K562 (cell line): ENCODE data around the gene CPPED1. TPM values are rescaled to one million over a fixed set of nuclear protein-coding genes. Genes with fewer than 3 reads are reported as not detected.

Source experiments
- CBX8 ChIP-seq: fragments of 200-600 bp; sonication (generic); IDR thresholded peaks from 2 replicates; pipeline ENCODE4 v1.6.1; 2012; ENCODE audit warnings: borderline replicate concordance, mixed run types, low read depth, mild to moderate bottlenecking, moderate library complexity, mixed read lengths, low read length, control low read depth, inconsistent platforms; ENCODE audit not compliant: poor library complexity, severe bottlenecking; ENCODE audit errors: extremely low read depth
- CLOCK ChIP-seq: fragments of 250-450 bp; sonication (Bioruptor Pico); IDR thresholded peaks from 2 replicates; pipeline ENCODE4 v1.4.0; 2020; ENCODE audit warnings: mild to moderate bottlenecking, moderate library complexity, borderline replicate concordance
- CREB1 ChIP-seq, 2 experiments: sonication (generic) in 1 of 2; formaldehyde crosslinking in 1 of 2; IDR thresholded peaks; 2 replicates each; pipeline versions ENCODE4 v1.6.1 to v1.8.0; 2012 to 2022; ENCODE audit warnings: inconsistent platforms in 1 of 2, mild to moderate bottlenecking in 1 of 2, missing genetic modification reagents in 1 of 2, moderate library complexity in 1 of 2
- CREB3 ChIP-seq: fragments of 450-650 bp; conservative IDR thresholded peaks from 2 replicates; pipeline ENCODE4 v1.6.1; 2016; ENCODE audit warnings: missing genetic modification characterization, low read depth, mild to moderate bottlenecking, missing compliant biosample characterization, moderate library complexity
- ELF4 ChIP-seq: fragments of 450-650 bp; formaldehyde crosslinking; IDR thresholded peaks from 2 replicates; pipeline ENCODE4 v1.4.0; 2022; ENCODE audit warnings: missing genetic modification characterization
- FOXP4 ChIP-seq: sonication (generic); formaldehyde crosslinking; IDR thresholded peaks from 2 replicates; pipeline ENCODE4 v1.8.0; 2022; ENCODE audit warnings: mild to moderate bottlenecking, missing genetic modification reagents, borderline replicate concordance
- NFE2L1 ChIP-seq: fragments of 450-650 bp; IDR thresholded peaks from 2 replicates; pipeline ENCODE4 v1.6.1; 2016; ENCODE audit warnings: missing genetic modification characterization, low read depth, mild to moderate bottlenecking, missing compliant biosample characterization, moderate library complexity, borderline replicate concordance
- PHF20 ChIP-seq: fragments of 450-650 bp; IDR thresholded peaks from 2 replicates; pipeline ENCODE4 v1.6.1; 2018; ENCODE audit not compliant: partially characterized antibody
- RFX1 ChIP-seq: fragments of 450-650 bp; IDR thresholded peaks from 2 replicates; pipeline ENCODE4 v1.6.1; 2016; ENCODE audit warnings: mild to moderate bottlenecking, moderate library complexity
- SMARCC2 ChIP-seq: fragments of 450-650 bp; IDR thresholded peaks from 2 replicates; pipeline ENCODE4 v1.6.1; 2017; ENCODE audit warnings: antibody characterized with exemption, moderate library complexity, mild to moderate bottlenecking, low read depth
- TCF3 ChIP-seq: sonication (generic); formaldehyde crosslinking; IDR thresholded peaks from 2 replicates; pipeline ENCODE4 v1.4.0; 2020; ENCODE audit warnings: mild to moderate bottlenecking, missing genetic modification reagents
- TSHZ1 ChIP-seq: fragments of 250-450 bp; sonication (Bioruptor Pico); IDR thresholded peaks from 2 replicates; pipeline ENCODE4 v1.4.0; 2020; ENCODE audit warnings: mild to moderate bottlenecking, moderate library complexity
- ZNF263 ChIP-seq: sonication (generic); formaldehyde crosslinking; IDR thresholded peaks from 2 replicates; pipeline ENCODE4 v1.8.0; 2022; ENCODE audit warnings: mild to moderate bottlenecking, missing genetic modification reagents, borderline replicate concordance
- ZNF584 ChIP-seq: fragments of 200-800 bp; sonication (Bioruptor generic); IDR thresholded peaks from 2 replicates; pipeline ENCODE4 v1.6.1; 2016; ENCODE audit warnings: low read depth, mild to moderate bottlenecking, missing genetic modification characterization, missing compliant biosample characterization
- ZNF766 ChIP-seq: fragments of 200-800 bp; sonication (Bioruptor generic); conservative IDR thresholded peaks from 2 replicates; pipeline ENCODE4 v1.6.1; 2016; ENCODE audit warnings: missing genetic modification characterization, missing compliant biosample characterization
- polyA plus RNA-seq, 8 experiments: library from polyadenylated mRNA; depleted of rRNA in 4 of 8; stranded (reverse) in 5 of 8; unstranded in 3 of 8; fragments of >200 nt; fragmentation: Nextera tagmentation in 2 of 8; fragmentation: Illumina TruSeq in 1 of 8; extraction: Ambion mirVana in 2 of 8; extraction: Trizol in 1 of 8; gene quantifications; 2 replicates each; pipeline versions ENCODE4 v1.2.1 to v1.2.3, GENCODE V29; 2011 to 2014; ENCODE audit warnings: inconsistent platforms in 1 of 8, missing spikeins in 1 of 8
- total RNA-seq, 7 experiments: library from RNA; depleted of rRNA in 6 of 7; stranded (reverse); fragments of >200 nt in 6 of 7; fragmentation: Illumina TruSeq in 2 of 7; extraction: Trizol in 2 of 7; gene quantifications; 2 replicates each; pipeline versions ENCODE4 v1.2.1 to v1.2.3, GENCODE V29; 2011 to 2021; ENCODE audit warnings: low replicate concordance in 1 of 7

The CPPED1 gene
- total and polyA plus RNA-seq, 9 of the 15 experiments (the other 6 are each of a cell fraction or from before 2014, with no cell fraction given), result 7.5 to 25.7 (median 16.9) TPM

- TF ChIP-seq CREB1 (IDR thresholded peaks at IDR 0.05) (no peak), CREB1 (CRISPR knock-in tag; IDR thresholded peaks at IDR 0.05) (peak; percentile 56; the same call in 1 of the 2 replicates), CREB3 (no peak), SMARCC2 (no peak), RFX1 (no peak), ZNF263 (CRISPR knock-in tag) (no peak), NFE2L1 (tag) (no peak), ZNF584 (no peak), CBX8 (no peak), PHF20 (peak; percentile 96), TSHZ1 (CRISPR knock-in tag) (no peak), CLOCK (CRISPR knock-in tag) (no peak), TCF3 (CRISPR knock-in tag) (no peak), ZNF766 (CRISPR knock-in tag) (peak; percentile 34; the same call in 1 of the 2 replicates), FOXP4 (no peak), ELF4 (CRISPR knock-in tag) (0 out of 2 replicates have a peak, but pooled peaks have one; percentile 21)
Observed at GRCh38 chr16:12803203-12804093, at the start of gene CPPED1 (continued).
